Measurements from ENCODE around the gene GJE1.
"Not testable (repeated sequence)": the region's sequence is repeated elsewhere in the genome, so short reads cannot be mapped to it uniquely, and the experiment has no call there.

DNA sequence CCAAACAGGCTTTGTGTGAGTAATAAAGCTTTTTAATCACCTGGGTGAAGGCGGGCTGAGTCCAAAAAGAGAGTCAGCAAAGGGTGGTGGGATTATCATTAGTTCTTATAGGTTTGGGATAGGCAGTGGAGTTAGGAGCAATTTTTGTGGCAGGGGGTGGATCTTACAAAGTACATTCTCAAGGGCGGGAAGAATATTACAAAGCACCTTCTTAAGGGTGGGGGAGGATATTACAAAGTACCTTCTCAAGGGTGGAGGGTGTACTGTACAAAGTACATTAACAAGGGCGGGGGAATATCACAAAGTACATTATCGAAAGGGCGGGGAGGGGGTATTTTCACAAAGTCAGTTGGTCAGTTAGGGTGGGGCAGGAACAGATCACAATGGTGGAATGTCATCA lies 27.9 kb upstream of the GJE1 start:
- not testable (repeated sequence) for TF ChIP-seq POLR2A (IDR thresholded peaks at IDR 0.05)
- TF ChIP-seq, protein P1, sequence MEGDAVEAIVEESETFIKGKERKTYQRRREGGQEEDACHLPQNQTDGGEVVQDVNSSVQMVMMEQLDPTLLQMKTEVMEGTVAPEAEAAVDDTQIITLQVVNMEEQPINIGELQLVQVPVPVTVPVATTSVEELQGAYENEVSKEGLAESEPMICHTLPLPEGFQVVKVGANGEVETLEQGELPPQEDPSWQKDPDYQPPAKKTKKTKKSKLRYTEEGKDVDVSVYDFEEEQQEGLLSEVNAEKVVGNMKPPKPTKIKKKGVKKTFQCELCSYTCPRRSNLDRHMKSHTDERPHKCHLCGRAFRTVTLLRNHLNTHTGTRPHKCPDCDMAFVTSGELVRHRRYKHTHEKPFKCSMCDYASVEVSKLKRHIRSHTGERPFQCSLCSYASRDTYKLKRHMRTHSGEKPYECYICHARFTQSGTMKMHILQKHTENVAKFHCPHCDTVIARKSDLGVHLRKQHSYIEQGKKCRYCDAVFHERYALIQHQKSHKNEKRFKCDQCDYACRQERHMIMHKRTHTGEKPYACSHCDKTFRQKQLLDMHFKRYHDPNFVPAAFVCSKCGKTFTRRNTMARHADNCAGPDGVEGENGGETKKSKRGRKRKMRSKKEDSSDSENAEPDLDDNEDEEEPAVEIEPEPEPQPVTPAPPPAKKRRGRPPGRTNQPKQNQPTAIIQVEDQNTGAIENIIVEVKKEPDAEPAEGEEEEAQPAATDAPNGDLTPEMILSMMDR (IDR thresholded peaks at IDR 0.05): not testable (repeated sequence)
